ENCODE measurements around the gene ACTR3C. TPM values are rescaled to one million over a fixed set of nuclear protein-coding genes. Genes with fewer than 3 reads are reported as not detected.

Gene ACTR3C
- total and polyA plus RNA-seq, 2 of the 13 experiments (the other 11 are each of a cell fraction or from before 2014, with no cell fraction given), result 3.8 to 7.5 TPM

- peak; percentile 95 for TF ChIP-seq ZNF687 (CRISPR knock-in tag; IDR thresholded peaks at IDR 0.05)
- peak; percentile 32; the same call in 1 of the 2 replicates for TF ChIP-seq RFX5 (IDR thresholded peaks at IDR 0.05; ENCODE audit: low read depth, low read length)
- peak; percentile 36; the same call in 1 of the 2 replicates for TF ChIP-seq ZNF761 (CRISPR knock-in tag; conservative IDR thresholded peaks at IDR 0.05)
- TF ChIP-seq JUND (CRISPR knock-in tag; IDR thresholded peaks at IDR 0.05), result no peak
- no peak; the same call in 1 of the 2 replicates for TF ChIP-seq HCFC1 (IDR thresholded peaks at IDR 0.05; ENCODE audit: low read depth, low read length)
- TF ChIP-seq, protein P1, sequence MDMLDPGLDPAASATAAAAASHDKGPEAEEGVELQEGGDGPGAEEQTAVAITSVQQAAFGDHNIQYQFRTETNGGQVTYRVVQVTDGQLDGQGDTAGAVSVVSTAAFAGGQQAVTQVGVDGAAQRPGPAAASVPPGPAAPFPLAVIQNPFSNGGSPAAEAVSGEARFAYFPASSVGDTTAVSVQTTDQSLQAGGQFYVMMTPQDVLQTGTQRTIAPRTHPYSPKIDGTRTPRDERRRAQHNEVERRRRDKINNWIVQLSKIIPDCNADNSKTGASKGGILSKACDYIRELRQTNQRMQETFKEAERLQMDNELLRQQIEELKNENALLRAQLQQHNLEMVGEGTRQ (IDR thresholded peaks at IDR 0.05; ENCODE audit: low read depth, low read length), result peak; percentile 70
- TF ChIP-seq, protein P1 (CRISPR knock-in tag; IDR thresholded peaks at IDR 0.05; ENCODE audit: borderline replicate concordance), result peak; percentile 73
- peak; percentile 80 for TF ChIP-seq ZNF407 (CRISPR knock-in tag; IDR thresholded peaks at IDR 0.05; ENCODE audit: not compliant biosample characterization)
- peak; percentile 79 for TF ChIP-seq MTF1 (CRISPR knock-in tag; IDR thresholded peaks at IDR 0.05)
- TF ChIP-seq YEATS4 (CRISPR knock-in tag; IDR thresholded peaks at IDR 0.05; ENCODE audit: borderline replicate concordance), result peak; percentile 96
- TF ChIP-seq ZNF570 (CRISPR knock-in tag; IDR thresholded peaks at IDR 0.05; ENCODE audit: borderline replicate concordance), result peak; percentile 74; the same call in 1 of the 2 replicates
- peak; percentile 62; the same call in 1 of the 2 replicates for TF ChIP-seq FOXC1 (CRISPR knock-in tag; IDR thresholded peaks at IDR 0.05; ENCODE audit: borderline replicate concordance)
- TF ChIP-seq SP4 (CRISPR knock-in tag; IDR thresholded peaks at IDR 0.05), result no peak
Observed at GRCh38 chr7:150368096-150368883, 44.9 kb upstream of the ACTR3C start, which contains the start of gene REPIN1 (continued).

Measured in HepG2 (cell line).